Gastroesophageal sphincter (tissue), 4 donors: Measurements from ENCODE around the gene SGCE. TPM values are rescaled to one million over a fixed set of nuclear protein-coding genes. Genes with fewer than 3 reads are reported as not detected.

Experiments
- ATAC-seq: fragments of 150-250 bp; one replicate; pipeline ENCODE4 v1.9.1; 2016; ENCODE audit warnings: mild to moderate bottlenecking, moderate library complexity
- H3K27ac ChIP-seq, 4 donors: fragments of 200-600 bp; sonication (generic) in 3 of 4; 1 replicate in 3 of 4; 2 replicates in 1 of 4; pipeline ENCODE4 v1.5.1; 2016 to 2019
- H3K27me3 ChIP-seq: fragments of 200-600 bp; sonication (generic); one replicate; pipeline ENCODE4 v1.5.1; 2019
- H3K36me3 ChIP-seq, 2 donors: fragments of 200-600 bp; sonication (generic); one replicate each; pipeline ENCODE4 v1.5.1; 2019; ENCODE audit warnings: control low read depth in 1 of 2
- H3K4me1 ChIP-seq, 3 donors: fragments of 200-600 bp; sonication (generic); 1 replicate in 2 of 3; 2 replicates in 1 of 3; pipeline ENCODE4 v1.5.1; 2016 to 2019; ENCODE audit warnings: control low read depth in 2 of 3
- H3K4me3 ChIP-seq, 2 donors: fragments of 200-600 bp; sonication (generic); one replicate each; pipeline ENCODE4 v1.5.1; 2019; ENCODE audit warnings: mild to moderate bottlenecking in 1 of 2, moderate library complexity in 1 of 2
- H3K9me3 ChIP-seq, 3 donors: fragments of 200-600 bp; sonication (generic); one replicate each; pipeline ENCODE4 v1.5.1; 2017 to 2019; ENCODE audit warnings: control low read depth in 2 of 3
- EP300 ChIP-seq: sonication (generic); formaldehyde crosslinking; IDR thresholded peaks from one replicate; pipeline ENCODE4 v1.6.1; 2017; ENCODE audit warnings: antibody characterized with exemption, mild to moderate bottlenecking
- POLR2A ChIP-seq, 2 donors: fragments of 450-650 bp; IDR thresholded peaks; one replicate each; pipeline ENCODE4 v1.6.1; 2017; ENCODE audit warnings: antibody characterized with exemption in 2 of 2, mild to moderate bottlenecking in 2 of 2, moderate library complexity in 1 of 2
- POLR2AphosphoS5 ChIP-seq: sonication (generic); formaldehyde crosslinking; IDR thresholded peaks from one replicate; pipeline ENCODE4 v1.6.1; 2017; ENCODE audit warnings: antibody characterized with exemption
- WGBS, 2 donors: methylation state at CpG; one replicate each; pipeline ENCODE4 v1.1.5; 2018; ENCODE audit warnings: low coverage in 1 of 2; 5-methylcytosine and 5-hydroxymethylcytosine counted together
- total RNA-seq, 4 donors: library from RNA; depleted of rRNA; stranded (reverse); fragments of >200 nt; gene quantifications; one replicate each; pipeline ENCODE4 v1.1.0, GENCODE V29; 2016
- TF ChIP-seq, protein P1 (sequence below), 4 experiments: fragments of 200-600 bp in 2 of 4; fragments of 450-650 bp in 2 of 4; sonication (generic) in 1 of 4; IDR thresholded peaks; one replicate each; pipeline ENCODE4 v1.5.1; 2017 to 2019; ENCODE audit warnings: antibody characterized with exemption in 4 of 4, mild to moderate bottlenecking in 2 of 4, moderate library complexity in 2 of 4

SGCE gene
- total RNA-seq, 4 donors from 2014 or later = 92.5 to 138 (median 123) TPM

DNA sequence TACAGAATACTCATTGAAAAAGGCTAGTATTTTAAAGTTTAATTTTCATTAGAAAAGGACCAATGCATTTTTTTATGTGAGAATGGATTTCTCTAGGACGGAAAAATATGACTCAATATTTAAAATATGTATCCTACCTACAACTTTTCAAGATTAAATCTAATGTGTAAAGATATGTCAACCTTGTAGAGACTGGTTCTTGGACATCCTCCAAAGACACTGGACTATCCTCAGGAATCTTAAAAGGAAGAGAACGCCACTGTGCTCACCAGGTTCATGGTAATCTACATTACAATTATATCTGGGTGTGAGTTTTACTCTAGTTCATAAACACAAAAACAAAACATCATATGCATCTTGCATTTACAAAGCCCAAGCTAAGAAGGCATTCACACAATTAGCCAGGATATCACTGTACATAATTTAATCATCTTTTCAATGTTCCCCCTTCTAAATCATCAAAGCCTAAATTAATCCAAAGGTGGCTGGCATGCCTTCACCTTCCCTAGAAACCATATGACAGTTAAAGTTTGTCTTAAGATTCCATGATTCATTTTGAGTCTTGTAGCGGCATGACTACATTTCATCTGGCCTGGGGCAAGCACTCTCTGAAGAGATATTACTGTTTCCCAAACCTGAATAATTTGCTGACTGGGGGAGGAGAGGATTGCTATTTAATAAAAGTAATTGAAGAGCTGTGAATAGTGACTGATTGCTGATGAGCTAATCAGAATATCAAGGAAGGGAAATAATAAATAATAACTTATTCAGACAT is 12.0 kb downstream of the SGCE start:
- Histone ChIP-seq H3K4me1 (peaks cover 0 to 5% (median 0%) of the 10 kb centered on the region in 3 donors), H3K27ac (no peak overlapping the region), H3K36me3 (no peaks in the 10 kb centered on the region), H3K9me3 (no peaks in the 10 kb centered on the region), H3K27me3 (no peaks in the 10 kb centered on the region), H3K4me3 (no peak overlapping the region)
- TF ChIP-seq, protein P1, sequence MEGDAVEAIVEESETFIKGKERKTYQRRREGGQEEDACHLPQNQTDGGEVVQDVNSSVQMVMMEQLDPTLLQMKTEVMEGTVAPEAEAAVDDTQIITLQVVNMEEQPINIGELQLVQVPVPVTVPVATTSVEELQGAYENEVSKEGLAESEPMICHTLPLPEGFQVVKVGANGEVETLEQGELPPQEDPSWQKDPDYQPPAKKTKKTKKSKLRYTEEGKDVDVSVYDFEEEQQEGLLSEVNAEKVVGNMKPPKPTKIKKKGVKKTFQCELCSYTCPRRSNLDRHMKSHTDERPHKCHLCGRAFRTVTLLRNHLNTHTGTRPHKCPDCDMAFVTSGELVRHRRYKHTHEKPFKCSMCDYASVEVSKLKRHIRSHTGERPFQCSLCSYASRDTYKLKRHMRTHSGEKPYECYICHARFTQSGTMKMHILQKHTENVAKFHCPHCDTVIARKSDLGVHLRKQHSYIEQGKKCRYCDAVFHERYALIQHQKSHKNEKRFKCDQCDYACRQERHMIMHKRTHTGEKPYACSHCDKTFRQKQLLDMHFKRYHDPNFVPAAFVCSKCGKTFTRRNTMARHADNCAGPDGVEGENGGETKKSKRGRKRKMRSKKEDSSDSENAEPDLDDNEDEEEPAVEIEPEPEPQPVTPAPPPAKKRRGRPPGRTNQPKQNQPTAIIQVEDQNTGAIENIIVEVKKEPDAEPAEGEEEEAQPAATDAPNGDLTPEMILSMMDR (IDR thresholded peaks at IDR 0.05) = no peak
- TF ChIP-seq EP300 = no peak
- no peak for TF ChIP-seq POLR2A (IDR thresholded peaks at IDR 0.05)
- no peak for TF ChIP-seq POLR2AphosphoS5
- 52 to 60% methylated on average over 3 of the region's 3 CpGs for WGBS, 2 donors
- no peak for ATAC-seq

DNA sequence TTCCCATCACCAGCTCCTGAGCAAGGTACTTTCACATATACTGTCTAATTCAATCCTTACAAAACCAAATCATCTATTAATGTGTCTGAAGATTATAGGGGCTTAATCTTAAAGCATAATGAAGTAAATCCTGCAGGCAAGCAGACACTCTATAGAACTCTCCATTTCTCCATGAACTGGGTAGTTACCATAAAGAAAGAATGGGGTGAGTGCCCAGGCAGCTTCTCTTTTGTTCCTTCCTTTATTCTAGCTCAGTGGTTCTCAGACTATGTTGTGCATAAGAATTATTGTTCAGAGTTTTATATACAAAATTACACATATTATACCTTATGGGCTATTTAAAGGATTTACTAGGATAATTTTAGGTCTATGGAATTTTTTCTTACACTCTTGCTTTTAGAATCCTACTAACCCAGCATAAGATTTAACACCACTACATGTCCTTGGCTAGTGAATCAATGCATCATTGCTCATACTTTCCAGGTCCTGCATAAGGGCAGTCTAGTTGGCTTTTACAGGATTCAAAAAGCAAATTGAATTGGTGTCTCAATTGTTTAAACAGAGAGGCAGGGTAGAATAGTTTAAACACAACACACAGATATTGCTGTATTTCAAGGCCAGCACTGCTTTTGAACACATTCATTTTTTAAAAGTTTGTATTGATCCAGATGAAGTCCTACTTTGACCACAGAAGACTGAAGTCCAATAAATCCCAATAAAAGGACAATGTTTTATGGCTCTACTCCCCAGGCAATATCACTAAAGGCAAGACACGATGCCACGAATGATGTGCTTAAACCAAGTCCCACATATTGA is 12.9 kb downstream of the SGCE start:
- Histone ChIP-seq H3K27me3 (no peaks in the 10 kb centered on the region), H3K4me1 (no peaks in the 10 kb centered on the region), H3K4me3 (no peak overlapping the region), H3K36me3 (no peaks in the 10 kb centered on the region), H3K27ac (no peak overlapping the region), H3K9me3 (no peaks in the 10 kb centered on the region)
- no peak for TF ChIP-seq POLR2AphosphoS5
- TF ChIP-seq, protein P1 (IDR thresholded peaks at IDR 0.05) = no peak
- TF ChIP-seq POLR2A (IDR thresholded peaks at IDR 0.05) = no peak
- no peak for TF ChIP-seq EP300
- no peak for ATAC-seq
- 94 to 95% methylated on average over 2 of the region's 2 CpGs for WGBS, 2 donors

DNA sequence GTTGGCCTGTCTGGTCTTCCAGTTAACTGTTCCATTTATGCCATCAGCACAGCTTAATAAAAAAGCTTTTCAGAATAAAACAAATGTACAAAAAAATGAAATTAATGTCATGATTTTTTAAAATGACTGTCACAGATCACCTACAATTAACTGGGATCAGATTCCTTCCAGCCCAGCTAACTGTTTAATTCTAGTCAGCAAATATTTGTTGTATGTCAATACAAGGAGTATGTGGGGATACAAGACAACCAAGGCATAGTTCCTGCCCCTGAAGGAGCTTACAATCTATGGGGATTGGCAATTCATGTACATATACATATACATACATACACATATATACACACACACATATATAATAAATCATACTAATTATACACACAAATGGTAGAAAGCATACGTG is 16.5 kb downstream of the SGCE start:
- Histone ChIP-seq H3K9me3 (no peaks in the 10 kb centered on the region), H3K4me1 (no peaks in the 10 kb centered on the region), H3K36me3 (no peaks in the 10 kb centered on the region), H3K4me3 (no peak overlapping the region), H3K27me3 (no peaks in the 10 kb centered on the region), H3K27ac (no peak overlapping the region)
- no peak for ATAC-seq
- TF ChIP-seq POLR2A (IDR thresholded peaks at IDR 0.05) (no peak), EP300 (no peak), POLR2AphosphoS5 (no peak)
- TF ChIP-seq, protein P1 (IDR thresholded peaks at IDR 0.05) = no peak
- 82 to 100% methylated on average over 1 of the region's 1 CpG for WGBS, 2 donors

DNA sequence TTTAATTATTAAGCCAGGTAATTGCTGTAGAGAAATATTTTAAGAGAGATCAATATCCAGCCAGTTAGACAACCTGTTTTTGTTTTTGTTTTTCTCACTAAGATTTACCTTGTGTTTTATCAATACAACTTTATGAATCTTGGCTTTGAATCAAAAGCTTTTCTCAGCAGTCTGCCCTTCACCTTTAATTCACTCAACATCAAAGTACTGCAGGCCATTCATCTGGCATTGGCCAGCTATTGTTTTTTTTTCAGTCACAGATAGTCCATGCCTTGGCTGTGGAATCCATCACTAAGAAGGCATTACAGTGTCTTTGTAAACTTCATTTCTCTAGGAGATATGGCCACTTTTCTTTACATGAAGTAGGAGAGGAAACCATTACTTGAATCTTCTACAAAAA is 20.2 kb downstream of the SGCE start:
- no peak for ATAC-seq
- no peaks in the 10 kb centered on the region for H3K9me3 ChIP-seq
- H3K36me3 ChIP-seq = no peaks in the 10 kb centered on the region

More for the DNA sequence above, 20.2 kb downstream of the SGCE start:
- no peak overlapping the region for H3K4me3 ChIP-seq
- no peaks in the 10 kb centered on the region for H3K27me3 ChIP-seq
- peaks cover 0 to 7% (median 0%) of the 10 kb centered on the region in 3 donors for H3K4me1 ChIP-seq
- no peak for TF ChIP-seq POLR2AphosphoS5
- no peak for TF ChIP-seq EP300
- TF ChIP-seq POLR2A (IDR thresholded peaks at IDR 0.05) = no peak
- TF ChIP-seq, protein P1 (IDR thresholded peaks at IDR 0.05) = no peak
- no peak overlapping the region for H3K27ac ChIP-seq
